Gastrocnemius medialis (tissue), 4 donors: Measurements from ENCODE around the gene KCNK15.

Source experiments
- POLR2A ChIP-seq, 2 donors: fragments of 450-650 bp; IDR thresholded peaks; one replicate each; pipeline ENCODE4 v1.6.1; 2017; ENCODE audit warnings: antibody characterized with exemption in 2 of 2, mild to moderate bottlenecking in 2 of 2, moderate library complexity in 2 of 2
- TF ChIP-seq, protein P1 (sequence below), 5 experiments: fragments of 450-650 bp in 3 of 5; fragments of 200-600 bp in 2 of 5; sonication (generic) in 2 of 5; IDR thresholded peaks in 4 of 5; conservative IDR thresholded peaks in 1 of 5; 1 replicate in 4 of 5; 2 replicates in 1 of 5; pipeline ENCODE4 v1.5.1; 2016 to 2019; ENCODE audit warnings: antibody characterized with exemption in 5 of 5, mild to moderate bottlenecking in 3 of 5, moderate library complexity in 3 of 5

DNA sequence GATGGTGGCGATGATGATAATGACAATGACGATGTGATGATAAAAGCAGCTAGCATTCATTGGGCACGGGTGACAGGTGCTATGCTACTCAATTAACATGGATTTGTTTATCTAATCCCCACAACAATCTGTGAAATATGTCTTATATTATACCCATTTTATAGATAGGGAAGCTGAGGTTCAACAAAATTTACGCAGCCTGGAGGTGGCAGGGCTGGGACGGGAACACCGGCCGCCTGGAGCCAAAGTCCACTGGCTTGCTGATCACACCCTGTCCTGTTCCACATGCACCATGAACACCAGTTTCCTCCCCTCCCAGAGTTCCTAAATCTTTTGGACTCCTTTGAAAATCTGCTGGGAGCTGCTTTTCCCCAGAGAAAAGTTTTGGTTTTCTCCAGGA, 41.6 kb downstream of the KCNK15 start:
- TF ChIP-seq POLR2A (IDR thresholded peaks at IDR 0.05) = no peak
- TF ChIP-seq, protein P1, sequence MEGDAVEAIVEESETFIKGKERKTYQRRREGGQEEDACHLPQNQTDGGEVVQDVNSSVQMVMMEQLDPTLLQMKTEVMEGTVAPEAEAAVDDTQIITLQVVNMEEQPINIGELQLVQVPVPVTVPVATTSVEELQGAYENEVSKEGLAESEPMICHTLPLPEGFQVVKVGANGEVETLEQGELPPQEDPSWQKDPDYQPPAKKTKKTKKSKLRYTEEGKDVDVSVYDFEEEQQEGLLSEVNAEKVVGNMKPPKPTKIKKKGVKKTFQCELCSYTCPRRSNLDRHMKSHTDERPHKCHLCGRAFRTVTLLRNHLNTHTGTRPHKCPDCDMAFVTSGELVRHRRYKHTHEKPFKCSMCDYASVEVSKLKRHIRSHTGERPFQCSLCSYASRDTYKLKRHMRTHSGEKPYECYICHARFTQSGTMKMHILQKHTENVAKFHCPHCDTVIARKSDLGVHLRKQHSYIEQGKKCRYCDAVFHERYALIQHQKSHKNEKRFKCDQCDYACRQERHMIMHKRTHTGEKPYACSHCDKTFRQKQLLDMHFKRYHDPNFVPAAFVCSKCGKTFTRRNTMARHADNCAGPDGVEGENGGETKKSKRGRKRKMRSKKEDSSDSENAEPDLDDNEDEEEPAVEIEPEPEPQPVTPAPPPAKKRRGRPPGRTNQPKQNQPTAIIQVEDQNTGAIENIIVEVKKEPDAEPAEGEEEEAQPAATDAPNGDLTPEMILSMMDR (IDR thresholded peaks at IDR 0.05 in 4 of 5, conservative IDR thresholded peaks at IDR 0.05 in 1 of 5) = no peak
